Measurements from ENCODE around the gene TRPM2.

GRCh38 chr21:44425307-44425894 lies 72.0 kb downstream of the TRPM2 start:
- TF ChIP-seq POLR2A (IDR thresholded peaks at IDR 0.05; ENCODE audit: control extremely low read depth in 1 of 2, low read depth in 2 of 2, low read length in 2 of 2) (no peak), BCL11A (IDR thresholded peaks at IDR 0.05; ENCODE audit: low read depth in 2 of 2, low read length in 2 of 2) (no peak), CTCF (IDR thresholded peaks at IDR 0.05; ENCODE audit: control extremely low read depth in 1 of 3, insufficient read depth in 1 of 3, low read depth in 1 of 3, low read length in 3 of 3) (no peak), JUND (IDR thresholded peaks at IDR 0.05; ENCODE audit: low read length) (no peak), SIRT6 (IDR thresholded peaks at IDR 0.05; ENCODE audit: low read length) (no peak), CEBPB (IDR thresholded peaks at IDR 0.05; ENCODE audit: low read depth, low read length) (no peak), EZH2 (IDR thresholded peaks at IDR 0.05; ENCODE audit: low read depth, low read length, severe bottlenecking) (no peak)

Measured in H1 (cell line).